Mesenchymal stem cell (in vitro differentiated cells and primary cell): ENCODE data around the gene SUPT3H.

Source experiments
- DNase-seq: peaks from one replicate; pipeline ENCODE4 v3.0.0-alpha.2; 2013
- H2AFZ ChIP-seq: one replicate; pipeline ENCODE4 v1.6.1; 2013; ENCODE audit warnings: low read depth, mild to moderate bottlenecking, control low read depth, inconsistent platforms, low read length, moderate library complexity
- H2AK5ac ChIP-seq: 2 replicates; pipeline ENCODE4 v1.6.1; 2013; ENCODE audit warnings: low read length, moderate library complexity, mild to moderate bottlenecking, inconsistent platforms; ENCODE audit not compliant: severe bottlenecking
- H2BK120ac ChIP-seq: one replicate; pipeline ENCODE4 v1.6.1; 2013; ENCODE audit warnings: low read depth, mild to moderate bottlenecking, inconsistent platforms, low read length, moderate library complexity
- H2BK12ac ChIP-seq, 2 experiments: one replicate each; pipeline ENCODE4 v1.6.1; 2013; ENCODE audit warnings: inconsistent platforms in 2 of 2, low read length in 2 of 2, mild to moderate bottlenecking in 2 of 2, moderate library complexity in 2 of 2, control low read depth in 1 of 2
- H2BK15ac ChIP-seq: one replicate; pipeline ENCODE4 v1.6.1; 2013; ENCODE audit warnings: mild to moderate bottlenecking, low read depth, inconsistent platforms; ENCODE audit not compliant: poor library complexity, severe bottlenecking
- H2BK5ac ChIP-seq: 2 replicates; pipeline ENCODE4 v1.6.1; 2013; ENCODE audit warnings: low read depth, mild to moderate bottlenecking, low read length, control low read depth, inconsistent platforms; ENCODE audit not compliant: poor library complexity, severe bottlenecking
- H3K14ac ChIP-seq, 2 experiments: one replicate each; pipeline ENCODE4 v1.6.1; 2013; ENCODE audit warnings: inconsistent platforms in 2 of 2, low read length in 2 of 2, control low read depth in 1 of 2, mild to moderate bottlenecking in 1 of 2, moderate library complexity in 1 of 2
- H3K18ac ChIP-seq, 2 experiments: one replicate each; pipeline ENCODE4 v1.6.1; 2013; ENCODE audit warnings: inconsistent platforms in 2 of 2, low read length in 2 of 2, control low read depth in 1 of 2, low read depth in 1 of 2, mild to moderate bottlenecking in 1 of 2
- H3K23ac ChIP-seq, 2 experiments: one replicate each; pipeline ENCODE4 v1.6.1; 2013; ENCODE audit warnings: inconsistent platforms in 2 of 2, low read length in 2 of 2, mild to moderate bottlenecking in 2 of 2, moderate library complexity in 2 of 2, control low read depth in 1 of 2
- H3K27ac ChIP-seq: 2 replicates; pipeline ENCODE4 v1.5.1; 2013; ENCODE audit warnings: mild to moderate bottlenecking, moderate library complexity, low read length, control low read depth, inconsistent platforms; ENCODE audit not compliant: poor library complexity, severe bottlenecking
- H3K27me3 ChIP-seq, 2 experiments: 2 replicates each; pipeline versions ENCODE4 v1.6.1 to v1.7.0; 2013; ENCODE audit warnings: low read length in 2 of 2, mild to moderate bottlenecking in 2 of 2, moderate library complexity in 2 of 2, control low read depth in 1 of 2, inconsistent platforms in 1 of 2; ENCODE audit not compliant: control insufficient read depth in 1 of 2, insufficient read depth in 1 of 2
- H3K36me3 ChIP-seq, 2 experiments: 2 replicates each; pipeline versions ENCODE4 v1.6.1 to v1.7.0; 2013; ENCODE audit warnings: low read length in 2 of 2, control low read depth in 1 of 2, inconsistent platforms in 1 of 2, low read depth in 1 of 2, mild to moderate bottlenecking in 1 of 2; ENCODE audit not compliant: insufficient read depth in 2 of 2, control insufficient read depth in 1 of 2
- H3K4ac ChIP-seq, 2 experiments: one replicate each; pipeline ENCODE4 v1.6.1; 2013; ENCODE audit warnings: inconsistent platforms in 2 of 2, low read length in 2 of 2, mild to moderate bottlenecking in 2 of 2, moderate library complexity in 2 of 2, control low read depth in 1 of 2, low read depth in 1 of 2
- H3K4me1 ChIP-seq: 2 replicates; pipeline ENCODE4 v1.6.1; 2013; ENCODE audit warnings: low read depth, low read length, control low read depth; ENCODE audit not compliant: control insufficient read depth, insufficient read depth
- H3K4me2 ChIP-seq: 2 replicates; pipeline ENCODE4 v1.6.1; 2013; ENCODE audit warnings: low read length, mild to moderate bottlenecking, inconsistent platforms; ENCODE audit not compliant: poor library complexity, severe bottlenecking
- H3K4me3 ChIP-seq, 2 experiments: 2 replicates each; pipeline versions ENCODE4 v1.5.1 to v1.7.0; 2013; ENCODE audit warnings: low read length in 2 of 2, mild to moderate bottlenecking in 2 of 2, control low read depth in 1 of 2, low read depth in 1 of 2; ENCODE audit not compliant: insufficient read depth in 1 of 2
- H3K79me1 ChIP-seq: replicated peaks from 2 replicates; pipeline ENCODE4 v1.6.1; 2013; ENCODE audit warnings: mild to moderate bottlenecking, control low read depth, low read length, inconsistent platforms; ENCODE audit not compliant: poor library complexity, severe bottlenecking
- H3K9ac ChIP-seq: 2 replicates; pipeline ENCODE4 v1.7.0; 2013; ENCODE audit warnings: mild to moderate bottlenecking, low read length, moderate library complexity
- H3K9me3 ChIP-seq: 2 replicates; pipeline ENCODE4 v1.7.0; 2013; ENCODE audit warnings: mild to moderate bottlenecking, low read length; ENCODE audit not compliant: control insufficient read depth
- H4K8ac ChIP-seq: one replicate; pipeline ENCODE4 v1.6.1; 2013; ENCODE audit warnings: inconsistent platforms, mild to moderate bottlenecking, low read length, moderate library complexity
- H4K91ac ChIP-seq: one replicate; pipeline ENCODE4 v1.6.1; 2013; ENCODE audit warnings: mild to moderate bottlenecking, low read length, inconsistent platforms
- WGBS: methylation state at CpG from one replicate; pipeline ENCODE4 v1.1.7; 2013; ENCODE audit warnings: mixed read lengths; 5-methylcytosine and 5-hydroxymethylcytosine counted together

The SUPT3H gene

DNA sequence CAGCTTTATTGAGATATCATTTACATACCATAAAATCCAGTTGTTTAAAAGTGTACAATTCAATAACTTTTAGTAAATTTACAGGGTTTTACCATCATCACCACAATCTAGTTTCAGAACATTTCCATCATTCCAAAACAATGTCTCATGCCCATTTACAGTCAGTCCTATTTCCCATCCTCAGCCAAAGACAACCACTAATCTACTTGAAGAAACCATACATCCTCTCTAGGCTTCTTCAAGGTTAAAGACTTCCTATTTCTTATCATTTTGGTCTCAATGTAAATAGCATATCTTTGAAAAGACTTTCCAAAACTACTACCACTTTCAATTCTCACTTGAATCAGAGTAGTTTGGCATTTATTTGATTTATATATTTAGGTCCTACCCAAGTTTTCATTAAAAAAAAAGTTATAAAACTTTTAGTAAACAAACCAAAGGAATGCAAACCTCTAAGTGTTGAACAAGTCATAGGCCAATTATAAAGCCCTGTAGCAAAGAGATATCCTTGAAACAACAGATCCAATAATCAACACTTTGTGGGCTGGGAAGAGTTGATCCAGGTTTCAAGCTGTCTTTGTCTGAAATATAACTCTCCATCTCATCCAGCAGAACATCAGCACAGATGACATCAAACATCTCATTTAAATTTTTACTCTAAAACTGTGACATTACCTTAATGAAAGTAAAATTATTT is 260.9 kb downstream of the SUPT3H start:
- Histone ChIP-seq H2BK15ac (no peak overlapping the region), H3K4me3 (no peak overlapping the region), H3K27ac (no peak overlapping the region), H3K9ac (peak overlapping the region; percentile 51), H3K4me1 (no peaks in the 10 kb centered on the region), H3K9me3 (no peaks in the 10 kb centered on the region), H3K18ac (no peak overlapping the region), H3K23ac (no peak overlapping the region), H2BK5ac (no peak overlapping the region), H3K14ac (no peak overlapping the region), H4K8ac (no peak overlapping the region), H3K36me3 (no peaks in the 10 kb centered on the region), H2AFZ (no peak overlapping the region), H3K4ac (no peak overlapping the region), H3K27me3 (no peaks in the 10 kb centered on the region), H4K91ac (no peak overlapping the region), H3K4me2 (no peak overlapping the region), H2BK120ac (no peak overlapping the region), H2AK5ac (no peak overlapping the region), H2BK12ac (no peak overlapping the region), H3K79me1 (peaks cover 2% of the 10 kb centered on the region)
- DNase-seq, result peak; percentile 79

DNA sequence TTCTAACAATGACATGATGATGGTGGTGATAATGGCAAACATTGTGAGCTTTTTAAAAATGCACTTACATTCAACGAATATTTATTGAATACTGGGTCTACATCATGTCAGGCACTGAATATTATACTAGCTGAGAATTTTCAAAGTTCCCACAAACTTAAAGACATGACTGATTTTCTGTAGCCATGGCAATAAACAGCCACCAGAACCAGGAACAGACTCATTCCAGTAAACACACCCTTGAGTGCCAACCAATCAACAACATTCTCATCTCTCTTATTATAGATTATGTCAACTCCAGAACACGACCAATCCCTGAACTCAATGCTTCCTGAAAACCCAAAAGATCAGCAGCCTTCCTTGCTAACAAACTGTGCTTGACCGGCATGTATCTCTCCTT is 262.0 kb downstream of the SUPT3H start:
- Histone ChIP-seq H3K79me1 (peaks cover 2% of the 10 kb centered on the region), H3K4me2 (no peak overlapping the region), H2BK5ac (no peak overlapping the region), H3K4ac (no peak overlapping the region), H3K14ac (no peak overlapping the region), H2BK12ac (no peak overlapping the region), H3K27me3 (no peaks in the 10 kb centered on the region), H3K9ac (no peak overlapping the region), H4K8ac (no peak overlapping the region), H2AK5ac (peak overlapping the region; percentile 62), H3K23ac (no peak overlapping the region), H2BK120ac (no peak overlapping the region), H2AFZ (no peak overlapping the region), H3K9me3 (no peaks in the 10 kb centered on the region), H2BK15ac (no peak overlapping the region), H3K27ac (no peak overlapping the region), H3K4me1 (no peaks in the 10 kb centered on the region), H3K36me3 (no peaks in the 10 kb centered on the region), H3K4me3 (no peak overlapping the region), H4K91ac (no peak overlapping the region), H3K18ac (no peak overlapping the region)
- peak; percentile 83 for DNase-seq
- WGBS, result 62% methylated on average over 3 of the region's 3 CpGs

DNA sequence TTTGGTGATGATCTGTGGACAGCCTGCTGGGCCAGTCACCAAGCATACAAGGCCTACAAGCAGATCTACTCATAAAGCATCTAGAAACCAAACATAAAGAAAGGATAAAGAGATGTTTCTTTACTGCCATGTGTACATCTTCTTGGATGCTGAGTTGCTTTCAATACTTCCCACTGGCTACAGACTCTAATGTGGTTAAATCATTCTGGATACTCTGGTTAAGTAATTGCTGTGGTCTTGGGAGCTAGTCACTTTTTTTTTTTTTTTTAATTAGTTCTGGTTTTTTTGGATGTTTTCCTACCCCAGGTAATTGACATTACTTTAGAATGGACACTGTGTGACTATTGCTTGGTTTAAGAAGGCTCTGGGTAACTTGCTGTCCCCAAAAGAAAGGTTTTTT is 265.0 kb downstream of the SUPT3H start:
- no peak overlapping the region for H3K14ac ChIP-seq
- H2AK5ac ChIP-seq, result no peak overlapping the region
- H3K23ac ChIP-seq, result no peak overlapping the region
- no peak overlapping the region for H4K8ac ChIP-seq
- H3K36me3 ChIP-seq, result no peaks in the 10 kb centered on the region
- H3K9ac ChIP-seq, result no peak overlapping the region
- no peak overlapping the region for H2BK120ac ChIP-seq
- H2AFZ ChIP-seq, result no peak overlapping the region
- H3K4me1 ChIP-seq, result no peaks in the 10 kb centered on the region
- H3K4me3 ChIP-seq, result no peak overlapping the region
- peaks cover 2% of the 10 kb centered on the region for H3K79me1 ChIP-seq
- H2BK5ac ChIP-seq, result no peak overlapping the region
- no peak overlapping the region for H4K91ac ChIP-seq
- no peak overlapping the region for H2BK15ac ChIP-seq
- no peak overlapping the region for H2BK12ac ChIP-seq
- no peak overlapping the region for H3K27ac ChIP-seq
- no peaks in the 10 kb centered on the region for H3K9me3 ChIP-seq
- H3K4ac ChIP-seq, result no peak overlapping the region
- no peak overlapping the region for H3K4me2 ChIP-seq
- no peak overlapping the region for H3K18ac ChIP-seq
- DNase-seq, result no peak
- H3K27me3 ChIP-seq, result no peaks in the 10 kb centered on the region

DNA sequence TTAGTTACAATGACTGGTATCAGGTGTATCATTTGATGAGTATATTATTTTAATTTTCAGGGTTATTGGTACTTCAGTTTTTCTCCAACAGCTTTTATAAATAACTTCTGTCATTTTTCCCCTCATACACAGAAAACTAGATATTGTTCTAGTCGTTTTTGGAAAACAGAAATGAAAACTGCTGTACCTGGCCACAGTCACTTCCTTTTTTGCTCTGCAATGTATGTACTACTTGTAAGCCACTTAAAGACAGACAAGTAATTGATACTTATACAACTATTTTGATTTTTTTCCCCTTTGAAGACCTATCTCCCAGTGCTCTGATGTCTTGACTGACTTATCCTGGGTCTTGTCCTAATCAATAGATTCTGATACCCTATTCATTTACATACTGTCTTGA is 268.2 kb downstream of the SUPT3H start:
- Histone ChIP-seq H4K91ac (no peak overlapping the region), H3K4me2 (no peak overlapping the region), H3K23ac (no peak overlapping the region), H4K8ac (no peak overlapping the region), H3K4me3 (no peak overlapping the region), H2BK120ac (no peak overlapping the region), H3K4ac (no peak overlapping the region), H3K9ac (no peak overlapping the region), H3K9me3 (no peaks in the 10 kb centered on the region), H2BK15ac (no peak overlapping the region), H2BK12ac (no peak overlapping the region), H3K4me1 (no peaks in the 10 kb centered on the region), H3K27ac (no peak overlapping the region), H2BK5ac (no peak overlapping the region), H3K18ac (no peak overlapping the region), H2AK5ac (no peak overlapping the region), H3K36me3 (no peaks in the 10 kb centered on the region), H3K79me1 (peaks cover 2% of the 10 kb centered on the region), H3K14ac (no peak overlapping the region), H2AFZ (no peak overlapping the region), H3K27me3 (no peaks in the 10 kb centered on the region)
- DNase-seq, result no peak
- WGBS, result 100% methylated on average over 1 of the region's 1 CpG
